AG09319 (cell line): Measurements from ENCODE around the gene CMTR1.

Experiments used
- DNase-seq: peaks from one replicate; pipeline ENCODE4 v3.0.0-alpha.2; 2010; ENCODE audit warnings: low read depth; ENCODE audit errors: extremely low read depth
- CTCF ChIP-seq: IDR thresholded peaks from 2 replicates; pipeline ENCODE4 v1.5.1; 2011; ENCODE audit warnings: low read depth, mild to moderate bottlenecking, inconsistent platforms, low read length, moderate library complexity

CMTR1 gene

GRCh38 chr6:37426058-37426944, 6.7 kb upstream of the CMTR1 start:
- no peak for TF ChIP-seq CTCF
- DNase-seq = no peak

GRCh38 chr6:37426945-37427510, 6.0 kb upstream of the CMTR1 start:
- no peak for DNase-seq
- TF ChIP-seq CTCF = no peak

GRCh38 chr6:37429352-37429750, 3.7 kb upstream of the CMTR1 start:
- no peak for DNase-seq
- no peak for TF ChIP-seq CTCF

GRCh38 chr6:37432590-37432915, 468 bp upstream of the CMTR1 start:
- TF ChIP-seq CTCF = no peak
- no peak for DNase-seq

GRCh38 chr6:37433657-37434271, 743 bp downstream of the CMTR1 start:
- no peak for TF ChIP-seq CTCF
- no peak for DNase-seq

- TF ChIP-seq CTCF = no peak
- no peak for DNase-seq
Measured at GRCh38 chr6:37435373-37435772, 2.4 kb downstream of the CMTR1 start.

GRCh38 chr6:37435816-37436215, 2.8 kb downstream of the CMTR1 start:
- no peak for TF ChIP-seq CTCF
- DNase-seq = no peak
